ENCODE results near the gene SNTA1.

GRCh38 chr20:33431797-33432381 lies 11.7 kb downstream of the SNTA1 start:
- TF ChIP-seq CTCF (IDR thresholded peaks at IDR 0.05) (no peak), POLR2A (IDR thresholded peaks at IDR 0.05) (peak in 1 of 2 donors; percentile 10)
